Neural progenitor cell (in vitro differentiated cells): Measurements from ENCODE around the gene MATR3. TPM values are rescaled to one million over a fixed set of nuclear protein-coding genes. Genes with fewer than 3 reads are reported as not detected.

ENCODE experiments used
- DNase-seq: peaks from one replicate; pipeline ENCODE4 v3.0.0-alpha.2; 2016; ENCODE audit warnings: low spot score
- H2AFZ ChIP-seq: fragments of 200-600 bp; sonication (generic); replicated peaks from 2 replicates; pipeline ENCODE4 v1.6.1; 2016; ENCODE audit warnings: antibody characterized with exemption
- H3F3A ChIP-seq: fragments of 200-600 bp; sonication (generic); 2 replicates; pipeline ENCODE4 v1.6.1; 2016; ENCODE audit warnings: antibody characterized with exemption, low read depth
- H3K27ac ChIP-seq: fragments of 200-600 bp; sonication (generic); 2 replicates; pipeline ENCODE4 v1.5.1; 2016; ENCODE audit warnings: mild to moderate bottlenecking
- H3K27me3 ChIP-seq: fragments of 200-600 bp; sonication (generic); 2 replicates; pipeline ENCODE4 v1.6.1; 2016; ENCODE audit warnings: mild to moderate bottlenecking, moderate library complexity
- H3K36me3 ChIP-seq: fragments of 200-600 bp; sonication (generic); 2 replicates; pipeline ENCODE4 v1.5.1; 2016
- H3K4me1 ChIP-seq: fragments of 200-600 bp; sonication (generic); 2 replicates; pipeline ENCODE4 v1.6.1; 2016; ENCODE audit warnings: mixed run types
- H3K4me2 ChIP-seq: fragments of 200-600 bp; sonication (generic); 2 replicates; pipeline ENCODE4 v1.6.1; 2016
- H3K4me3 ChIP-seq: fragments of 200-600 bp; sonication (generic); 2 replicates; pipeline ENCODE4 v1.5.1; 2016
- H3K79me2 ChIP-seq: fragments of 200-600 bp; sonication (generic); 2 replicates; pipeline ENCODE4 v1.6.1; 2016; ENCODE audit warnings: low read depth
- H3K9ac ChIP-seq: fragments of 200-600 bp; sonication (generic); 2 replicates; pipeline ENCODE4 v1.6.1; 2016
- H3K9me3 ChIP-seq: fragments of 200-600 bp; sonication (generic); 2 replicates; pipeline ENCODE4 v1.5.1; 2016; ENCODE audit warnings: low read depth
- H4K20me1 ChIP-seq: fragments of 200-600 bp; sonication (generic); 2 replicates; pipeline ENCODE4 v1.6.1; 2016; ENCODE audit warnings: low read depth
- H3K27ac Mint-ChIP-seq: 3 replicates; pipeline ENCODE4 v1.8.0; 2021; ENCODE audit warnings: mixed read lengths
- H3K27me3 Mint-ChIP-seq: 2 replicates; pipeline ENCODE4 v1.8.0; 2022; ENCODE audit warnings: low read depth, mild to moderate bottlenecking, inconsistent platforms, moderate library complexity, mixed read lengths; ENCODE audit not compliant: insufficient read depth
- H3K36me3 Mint-ChIP-seq: 3 replicates; pipeline ENCODE4 v1.8.0; 2021; ENCODE audit warnings: mixed read lengths
- H3K4me1 Mint-ChIP-seq: 3 replicates; pipeline ENCODE4 v1.8.0; 2021; ENCODE audit warnings: mixed read lengths
- H3K4me3 Mint-ChIP-seq: 3 replicates; pipeline ENCODE4 v1.8.0; 2021; ENCODE audit warnings: mild to moderate bottlenecking, moderate library complexity, mixed read lengths
- H3K9me3 Mint-ChIP-seq: 3 replicates; pipeline ENCODE4 v1.8.0; 2020; ENCODE audit warnings: mixed read lengths
- CTCF ChIP-seq: fragments of 200-600 bp; sonication (generic); IDR thresholded peaks from 2 replicates; pipeline ENCODE4 v1.5.1; 2017; ENCODE audit warnings: antibody characterized with exemption, mild to moderate bottlenecking
- EZH2 ChIP-seq: fragments of 200-600 bp; sonication (generic); IDR thresholded peaks from 2 replicates; pipeline ENCODE4 v1.6.1; 2017; ENCODE audit warnings: antibody characterized with exemption, mild to moderate bottlenecking, moderate library complexity
- EZH2phosphoT487 ChIP-seq: fragments of 200-600 bp; sonication (generic); IDR thresholded peaks from 2 replicates; pipeline ENCODE4 v1.6.1; 2017; ENCODE audit warnings: antibody characterized with exemption
- total RNA-seq: library from RNA; depleted of rRNA; stranded (reverse); fragments of >200 nt; gene quantifications from 2 replicates; pipeline ENCODE4 v1.2.3, GENCODE V29; 2015; ENCODE audit warnings: low replicate concordance

MATR3 gene
- total RNA-seq, 1 donor from 2014 or later = 1,185 TPM

- H3K4me3 ChIP-seq = peak overlapping the region; percentile 79
- peak overlapping the region; percentile 99 for H3K27ac Mint-ChIP-seq
- peak; percentile 90 for DNase-seq
- peaks cover 68% of the 10 kb centered on the region for H3K79me2 ChIP-seq
- H3F3A ChIP-seq = peaks cover 45% of the 10 kb centered on the region
- no peak overlapping the region for H2AFZ ChIP-seq
- H4K20me1 ChIP-seq = peaks cover 51% of the 10 kb centered on the region
- TF ChIP-seq CTCF = peak; percentile 49
- no peak for TF ChIP-seq EZH2
- TF ChIP-seq EZH2phosphoT487 = no peak
- H3K36me3 ChIP-seq = no peaks in the 10 kb centered on the region
- H3K27me3 ChIP-seq = no peaks in the 10 kb centered on the region
- peak overlapping the region; percentile 99 for H3K4me3 Mint-ChIP-seq
- H3K9me3 Mint-ChIP-seq = no peaks in the 10 kb centered on the region
- peaks cover 8% of the 10 kb centered on the region for H3K27me3 Mint-ChIP-seq
- peak overlapping the region; percentile 99 for H3K9ac ChIP-seq
- peaks cover 34% of the 10 kb centered on the region for H3K4me1 ChIP-seq
- H3K36me3 Mint-ChIP-seq = peaks cover 18% of the 10 kb centered on the region
- no peaks in the 10 kb centered on the region for H3K9me3 ChIP-seq
- H3K4me1 Mint-ChIP-seq = peaks cover 29% of the 10 kb centered on the region
- H3K4me2 ChIP-seq = peak overlapping the region; percentile 95
- H3K27ac ChIP-seq = peak overlapping the region; percentile 100
Observed at GRCh38 chr5:139294374-139295165, 1.0 kb downstream of the MATR3 start.

- Mint-ChIP-seq H3K27ac (peak overlapping the region; percentile 46), H3K4me3 (peak overlapping the region; percentile 99), H3K4me1 (peaks cover 31% of the 10 kb centered on the region), H3K27me3 (peaks cover 8% of the 10 kb centered on the region), H3K36me3 (peaks cover 20% of the 10 kb centered on the region), H3K9me3 (no peaks in the 10 kb centered on the region)
- Histone ChIP-seq H3K4me3 (peak overlapping the region; percentile 79), H3K9me3 (no peaks in the 10 kb centered on the region), H3K27ac (peak overlapping the region; percentile 100), H3K9ac (peak overlapping the region; percentile 99), H3K4me2 (peak overlapping the region; percentile 95), H2AFZ (no peak overlapping the region), H3F3A (peaks cover 44% of the 10 kb centered on the region), H4K20me1 (peaks cover 60% of the 10 kb centered on the region), H3K36me3 (no peaks in the 10 kb centered on the region), H3K27me3 (no peaks in the 10 kb centered on the region), H3K79me2 (peaks cover 78% of the 10 kb centered on the region), H3K4me1 (peaks cover 34% of the 10 kb centered on the region)
- peak; percentile 53 for DNase-seq
- TF ChIP-seq EZH2 = no peak
- TF ChIP-seq CTCF = no peak
- TF ChIP-seq EZH2phosphoT487 = no peak
Observed at GRCh38 chr5:139295346-139296057, 2.0 kb downstream of the MATR3 start.

GRCh38 chr5:139296198-139296597 is 2.7 kb downstream of the MATR3 start:
- no peak overlapping the region for H3K27ac Mint-ChIP-seq
- Histone ChIP-seq H3K4me1 (peaks cover 34% of the 10 kb centered on the region), H3K9me3 (no peaks in the 10 kb centered on the region), H3K9ac (no peak overlapping the region), H3F3A (peaks cover 42% of the 10 kb centered on the region), H3K79me2 (peaks cover 85% of the 10 kb centered on the region), H3K36me3 (no peaks in the 10 kb centered on the region), H4K20me1 (peaks cover 67% of the 10 kb centered on the region), H3K4me3 (peak overlapping the region; percentile 79), H3K27ac (no peak overlapping the region), H3K4me2 (peak overlapping the region; percentile 95), H3K27me3 (no peaks in the 10 kb centered on the region), H2AFZ (no peak overlapping the region)
- peaks cover 31% of the 10 kb centered on the region for H3K4me1 Mint-ChIP-seq
- H3K36me3 Mint-ChIP-seq = peaks cover 16% of the 10 kb centered on the region
- H3K27me3 Mint-ChIP-seq = peaks cover 8% of the 10 kb centered on the region
- no peak for DNase-seq
- no peaks in the 10 kb centered on the region for H3K9me3 Mint-ChIP-seq
- H3K4me3 Mint-ChIP-seq = peak overlapping the region; percentile 57
- TF ChIP-seq CTCF (no peak), EZH2phosphoT487 (no peak)
